NAMALWA (cell line): ENCODE measurements around the gene ZZZ3.
"Not testable (repeated sequence)": the region's sequence is repeated elsewhere in the genome, so short reads cannot be mapped to it uniquely, and the experiment has no call there.

ENCODE experiments used
- DNase-seq: peaks from one replicate; pipeline ENCODE4 v3.0.0-alpha.2; 2015; ENCODE audit warnings: low spot score

Gene ZZZ3

DNA sequence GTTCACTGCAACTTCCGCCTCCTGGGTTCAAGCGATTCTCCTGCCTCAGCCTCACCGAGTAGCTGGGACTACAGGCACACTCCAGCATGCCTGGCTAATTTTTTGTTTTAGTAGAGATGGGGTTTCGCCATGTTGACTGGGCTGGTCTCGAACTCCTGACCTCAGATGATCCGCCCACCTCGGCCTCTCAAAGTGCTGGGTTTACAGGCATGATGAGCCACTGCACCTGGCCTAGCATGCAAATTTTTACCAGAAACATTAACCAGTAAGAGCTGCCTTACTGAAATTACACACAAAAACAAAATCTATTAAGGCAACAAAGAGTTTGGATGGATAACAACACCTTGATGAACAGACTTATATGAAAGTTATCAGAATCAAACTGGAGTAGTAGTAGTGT is 12.1 kb downstream of the ZZZ3 start:
- no peak for DNase-seq

DNA sequence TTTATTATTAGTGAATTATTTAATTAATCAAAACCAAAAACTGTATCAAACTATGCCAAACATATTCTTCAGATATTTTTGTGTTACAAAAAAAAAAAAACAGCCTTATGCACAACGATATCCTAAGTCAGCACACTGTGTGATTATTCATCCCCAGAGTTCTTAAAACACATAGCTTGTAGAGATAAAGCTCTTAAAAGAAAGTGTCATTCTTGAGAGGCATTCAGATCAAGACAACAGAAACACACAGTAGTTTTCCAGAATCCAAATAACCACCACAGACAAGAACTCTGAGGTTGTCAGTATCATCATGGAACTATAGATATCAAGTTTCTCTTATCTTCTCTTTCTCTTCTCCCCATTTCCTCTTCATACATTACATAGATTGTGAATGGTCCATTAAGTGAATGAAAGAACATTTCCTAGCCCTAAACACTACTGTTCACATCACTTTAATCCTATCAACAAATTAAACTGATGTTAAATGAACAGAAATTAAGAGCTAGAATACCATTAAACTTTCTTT is 13.5 kb downstream of the ZZZ3 start:
- no peak for DNase-seq

DNA sequence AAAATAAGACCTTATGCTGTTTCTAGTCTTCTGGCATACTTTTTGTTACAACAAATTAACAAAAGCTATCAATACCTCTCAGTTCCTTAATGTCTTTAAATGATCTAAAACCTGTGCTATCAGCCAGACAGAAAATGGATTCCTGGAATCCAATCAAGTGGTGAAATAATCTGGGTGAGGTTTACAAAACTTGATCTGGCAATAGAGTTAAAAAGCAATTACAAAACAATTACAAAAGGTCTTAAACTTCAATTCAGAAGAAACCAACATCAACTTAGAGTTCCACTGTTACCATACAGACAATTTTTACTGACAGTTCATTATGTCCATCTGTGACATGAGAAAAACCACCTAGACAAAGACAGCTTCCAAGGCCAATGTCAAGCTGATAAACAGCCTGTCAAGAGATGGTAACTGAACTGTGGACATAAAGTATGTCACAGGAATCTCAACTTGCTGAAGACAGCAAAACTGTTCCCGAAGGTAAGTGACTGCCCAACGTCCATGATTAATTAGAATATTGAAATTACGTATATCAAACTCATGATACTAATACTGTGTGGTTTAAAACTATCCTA is 17.4 kb downstream of the ZZZ3 start:
- no peak for DNase-seq

DNA sequence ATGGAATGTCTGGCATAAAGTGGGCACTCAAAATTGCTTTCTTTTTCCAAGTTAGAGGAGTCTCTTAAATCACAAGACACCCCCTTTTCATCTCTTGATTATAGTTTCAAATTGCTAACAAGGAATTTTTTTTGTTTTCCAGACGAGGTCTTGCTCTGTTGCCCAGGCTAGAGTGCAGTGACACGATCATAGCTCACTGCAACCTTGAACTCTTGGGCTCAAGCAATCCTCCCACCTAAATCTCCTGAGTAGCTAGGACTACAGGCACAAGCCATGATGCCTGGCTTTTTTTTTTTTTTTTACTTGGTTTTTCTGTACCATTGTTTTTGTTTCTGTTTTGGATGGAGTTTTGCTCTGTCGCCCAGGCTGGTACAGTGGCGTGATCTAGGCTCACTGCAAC is 20.8 kb downstream of the ZZZ3 start:
- DNase-seq = no peak

DNA sequence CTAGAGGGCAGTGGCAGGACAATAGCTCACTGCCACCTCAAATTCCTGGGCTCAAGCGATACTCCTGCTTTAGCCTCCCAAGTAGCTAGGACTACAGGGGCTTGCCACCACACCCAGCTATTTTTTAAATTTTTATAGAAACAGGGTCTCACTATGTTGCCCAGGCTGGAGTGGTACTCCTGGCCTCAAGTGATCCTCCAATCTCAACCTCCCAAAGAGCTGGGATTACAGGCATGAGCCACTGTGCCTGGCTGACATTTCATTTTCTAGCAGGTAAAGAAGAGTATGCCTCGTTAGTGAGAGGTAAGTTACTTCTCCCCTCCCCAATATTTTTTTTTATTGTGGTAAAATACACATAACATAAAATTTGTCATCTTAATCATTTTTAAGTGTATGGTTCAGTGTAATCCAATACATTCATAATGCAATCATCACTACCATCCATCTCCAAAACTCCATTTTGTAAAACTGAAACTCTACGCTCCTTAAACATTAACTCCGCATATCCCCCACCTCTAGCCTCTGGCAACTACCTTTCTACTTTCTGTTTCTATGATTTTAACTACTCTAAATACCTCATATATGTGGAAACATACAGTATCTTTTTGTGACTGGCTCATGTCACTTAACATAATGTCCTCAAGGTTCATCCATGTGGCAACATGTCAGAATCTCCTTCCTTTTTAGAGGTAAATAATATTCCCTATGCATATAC is 22.4 kb downstream of the ZZZ3 start:
- DNase-seq = no peak

DNA sequence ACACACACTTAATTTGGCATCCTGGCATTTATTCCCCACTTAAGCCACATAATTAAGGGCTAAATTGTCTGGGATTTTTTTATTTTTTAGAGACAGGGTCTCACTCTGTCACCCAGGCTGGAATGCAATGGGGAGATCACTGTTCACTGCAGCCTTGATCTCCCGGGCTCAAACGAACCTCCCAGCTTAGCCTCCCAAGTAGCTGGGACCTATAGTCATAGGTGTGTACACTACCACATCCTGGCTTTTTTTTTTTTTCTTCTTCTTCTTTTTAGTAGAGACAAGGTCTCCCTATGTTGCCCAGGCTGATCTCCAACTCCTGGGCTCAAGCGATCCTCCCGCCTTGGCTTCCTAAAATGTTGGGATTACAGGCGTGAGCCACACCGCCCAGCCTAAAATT is 24.2 kb downstream of the ZZZ3 start:
- no peak for DNase-seq

DNA sequence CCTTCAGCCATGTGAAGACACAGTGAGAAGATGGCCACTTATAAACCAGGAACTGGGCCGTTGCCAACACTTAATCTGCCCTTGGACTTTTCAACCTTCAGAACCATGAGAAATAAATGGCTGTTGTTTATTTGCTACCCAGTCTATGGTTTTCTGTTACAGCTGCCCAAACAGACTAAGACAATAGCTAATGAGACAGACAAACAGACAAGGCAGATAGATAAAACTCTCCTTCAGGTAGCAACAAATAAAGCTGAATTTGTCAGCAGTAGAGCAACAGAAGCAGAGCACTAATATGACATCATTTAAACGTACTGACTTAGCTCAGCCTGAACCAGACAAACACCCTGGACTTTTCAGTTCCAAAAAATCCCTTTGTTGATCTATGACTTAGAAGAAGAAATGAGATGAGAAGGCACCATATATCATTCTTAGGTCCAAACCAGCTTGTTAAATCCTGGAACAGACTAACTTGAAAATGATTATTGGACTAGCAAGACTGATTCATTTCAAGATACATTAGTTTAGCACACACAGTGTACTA is 27.0 kb downstream of the ZZZ3 start:
- no peak for DNase-seq

DNA sequence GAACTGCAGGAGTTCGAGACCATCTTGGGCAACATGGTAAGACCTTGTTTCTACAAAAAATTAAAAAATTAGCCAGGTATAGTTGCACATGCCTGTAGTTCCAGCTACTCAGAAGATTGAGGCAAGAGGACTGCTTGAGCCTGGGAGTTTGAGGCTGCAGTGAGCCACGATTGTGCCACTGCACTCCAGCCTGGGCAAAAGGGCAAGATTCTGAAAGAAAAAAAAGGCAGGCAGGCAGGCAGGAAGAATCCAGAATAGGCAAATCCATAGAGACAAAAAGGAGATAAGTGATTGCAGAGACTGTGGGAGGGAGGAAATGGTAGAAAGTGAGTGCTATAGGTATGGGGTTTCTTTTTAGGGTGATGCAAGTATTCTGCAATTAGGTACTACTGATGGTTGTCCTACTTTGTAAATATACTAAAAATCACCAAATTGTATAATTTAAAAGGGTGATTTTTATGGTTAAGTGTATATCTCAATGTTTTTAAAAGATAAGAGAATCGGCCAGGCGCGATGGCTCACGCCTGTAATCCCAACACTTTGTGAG is 29.4 kb downstream of the ZZZ3 start:
- no peak for DNase-seq

DNA sequence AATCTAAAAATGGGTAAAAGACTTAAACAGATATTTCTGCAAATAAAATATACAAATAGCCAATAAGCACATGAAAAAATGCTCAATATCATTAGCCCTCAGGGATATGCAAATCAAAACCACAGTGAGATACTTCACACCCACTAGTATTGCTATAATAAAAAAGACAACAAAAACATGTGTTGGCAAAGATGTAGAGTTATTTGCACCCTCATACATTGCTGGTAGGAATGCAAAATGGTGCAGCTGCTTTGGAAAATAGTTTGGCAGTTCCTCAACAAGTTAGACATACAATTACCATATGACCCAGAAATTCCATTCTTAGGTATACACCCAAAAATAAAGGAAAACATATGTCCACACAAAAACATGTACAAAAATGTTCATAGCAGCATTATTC is 30.2 kb downstream of the ZZZ3 start:
- DNase-seq = peak; percentile 46

DNA sequence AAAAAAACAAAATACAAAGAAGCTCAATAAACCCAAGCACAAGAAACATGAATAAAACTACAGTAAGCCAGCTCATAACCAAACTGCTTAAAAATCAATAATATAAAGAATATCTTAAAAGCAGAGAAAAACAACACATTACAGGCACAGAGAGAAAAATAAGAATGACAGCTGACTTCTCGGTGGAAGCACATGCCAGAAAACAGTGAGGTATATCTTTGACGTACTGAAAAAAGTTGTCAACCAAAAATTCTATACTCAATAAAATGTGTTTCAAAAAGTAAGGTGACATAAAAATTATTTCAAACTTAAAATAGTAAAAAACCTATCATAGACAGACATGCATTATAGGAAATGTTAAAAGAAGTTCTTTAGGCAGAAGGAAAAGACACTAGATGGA is 33.3 kb downstream of the ZZZ3 start:
- no peak for DNase-seq

DNA sequence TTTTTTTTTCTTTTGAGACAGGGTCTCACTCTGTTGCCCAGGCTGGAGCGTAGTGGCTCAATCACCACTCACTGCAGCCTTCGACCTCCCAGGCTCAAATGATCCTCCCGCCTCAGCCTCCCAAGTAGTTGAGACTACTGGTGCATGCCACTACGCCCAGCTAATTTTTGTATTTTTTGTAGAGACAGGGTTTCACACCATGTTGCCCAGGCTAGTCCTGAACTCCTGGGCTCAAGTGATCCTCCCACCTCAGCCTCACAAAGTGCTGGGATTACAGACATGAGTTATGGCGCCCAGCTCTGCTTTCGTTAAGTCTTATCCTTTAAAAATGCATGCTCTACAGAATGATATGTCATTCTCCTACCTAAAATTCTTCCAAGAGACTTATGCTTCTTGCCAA is 36.2 kb downstream of the ZZZ3 start:
- not testable (repeated sequence) for DNase-seq

DNA sequence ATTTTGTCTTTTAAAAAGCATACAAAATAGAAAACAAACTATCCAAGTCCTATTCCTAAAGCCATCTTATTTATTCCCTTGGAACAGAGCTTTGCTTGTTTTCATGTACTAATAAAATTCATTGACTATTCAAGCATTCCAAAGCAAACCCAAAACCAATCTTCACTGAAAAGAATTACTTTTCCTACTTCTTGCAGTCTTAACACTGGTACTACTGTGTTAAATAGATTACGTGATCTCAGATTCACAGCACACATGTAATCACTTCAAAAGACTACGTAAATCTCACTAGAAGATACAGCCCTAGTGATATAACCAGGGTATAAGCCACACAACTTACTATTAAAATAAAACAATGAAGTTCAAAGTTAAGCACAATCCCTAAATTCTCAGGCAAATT is 39.0 kb downstream of the ZZZ3 start:
- DNase-seq = no peak

DNA sequence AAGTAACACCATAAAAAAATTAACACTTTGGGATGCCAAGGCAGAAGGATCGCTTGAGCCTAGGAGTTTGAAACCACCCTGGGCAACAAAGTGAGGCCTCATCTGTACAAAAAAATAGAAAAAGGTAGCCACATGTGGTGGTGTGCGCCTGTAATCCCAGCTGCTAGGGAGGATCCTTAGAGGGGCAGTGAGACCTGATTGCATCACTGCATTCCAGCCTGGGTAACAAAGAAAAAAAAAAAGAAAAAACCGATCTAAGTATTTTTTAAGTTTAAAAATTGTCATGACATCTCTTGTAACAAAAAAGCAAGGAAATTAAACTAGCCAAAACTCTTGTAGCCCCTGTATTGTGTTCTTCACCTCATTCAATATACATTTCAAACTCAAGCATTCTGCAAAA is 39.5 kb downstream of the ZZZ3 start:
- DNase-seq = no peak

DNA sequence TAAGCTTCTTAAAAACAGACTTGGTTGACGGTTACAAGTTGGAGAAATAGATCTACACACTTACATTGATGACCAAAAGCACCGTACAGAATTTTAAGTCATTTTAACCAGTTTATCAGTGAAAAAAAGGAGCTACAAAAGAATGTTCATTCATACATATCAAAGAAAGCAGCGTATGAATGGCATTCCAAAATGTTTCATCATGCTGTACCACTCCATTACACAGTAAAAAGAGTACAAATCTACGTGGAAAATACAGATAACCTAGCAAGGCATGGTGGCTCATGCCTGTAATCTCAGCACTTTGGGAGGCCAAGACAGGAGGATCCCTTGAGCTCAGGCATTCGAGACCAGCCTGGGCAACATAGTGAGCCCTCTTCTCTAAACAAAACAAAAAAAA is 40.3 kb downstream of the ZZZ3 start:
- DNase-seq = no peak

DNA sequence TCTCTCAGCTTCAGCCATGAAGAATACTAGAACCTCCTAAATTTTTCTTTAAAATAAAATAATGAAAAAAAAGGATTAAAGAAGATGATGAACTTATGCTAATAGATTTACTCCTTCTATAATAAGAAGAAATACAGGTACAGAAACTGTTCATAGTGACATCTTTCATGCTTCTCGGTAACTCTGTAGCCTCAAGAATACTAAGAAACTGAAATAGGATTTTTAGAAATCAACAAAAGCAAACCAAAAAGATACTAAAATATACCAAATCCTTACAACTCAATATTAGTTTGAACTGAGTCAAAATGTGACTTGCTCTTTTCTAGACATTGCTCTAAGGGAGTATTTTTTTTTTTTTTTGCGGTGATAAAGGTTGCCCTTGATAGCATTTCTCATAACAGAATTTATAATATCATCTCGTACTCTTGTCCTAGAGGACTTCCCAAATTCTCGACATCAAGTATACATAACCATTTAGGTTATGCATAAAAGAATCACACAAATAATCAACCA is 42.8 kb downstream of the ZZZ3 start:
- no peak for DNase-seq

DNA sequence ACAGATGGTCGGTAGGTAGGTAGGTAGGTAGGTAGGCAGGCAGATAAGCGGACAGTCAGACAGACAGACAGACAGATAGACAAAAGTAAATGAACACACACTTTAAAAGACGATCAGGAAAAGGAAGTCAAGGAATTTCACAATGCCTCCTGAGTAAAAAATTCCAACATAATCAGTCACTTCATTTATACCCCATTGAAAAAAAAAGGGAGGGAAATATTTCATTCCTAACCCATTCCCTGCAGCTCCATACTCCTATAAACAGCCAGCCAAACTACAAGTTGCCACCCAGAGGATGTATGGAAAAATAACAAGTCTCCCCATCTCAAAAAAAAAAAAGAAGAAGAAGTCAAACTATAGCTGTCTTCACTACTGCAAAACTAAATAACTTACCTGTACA is 43.4 kb downstream of the ZZZ3 start:
- no peak for DNase-seq

DNA sequence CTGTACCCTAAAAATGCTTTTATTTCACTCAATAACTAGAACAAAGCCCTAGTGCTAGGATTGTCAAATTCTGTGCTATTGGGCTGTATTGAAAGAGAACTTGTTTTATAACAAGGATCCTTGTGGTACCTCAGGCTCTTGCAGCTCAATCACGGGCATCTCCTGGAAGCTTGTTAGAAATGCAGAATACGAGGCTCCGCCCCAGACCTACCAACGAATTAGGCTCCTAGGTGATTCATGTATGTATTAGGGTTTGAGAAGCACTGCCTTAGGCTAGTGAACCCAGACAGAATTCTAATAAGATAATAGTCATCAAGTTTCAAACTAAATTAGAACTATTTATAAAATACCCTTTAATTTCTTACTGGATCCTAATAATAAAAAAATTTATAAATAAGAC is 45.6 kb downstream of the ZZZ3 start:
- no peak for DNase-seq
